Activated naive CD4-positive, alpha-beta T cell treated with anti-CD3 and anti-CD28 coated beads, Interleukin-2, amount 50 U/mL, for 16 hours (primary cell): ENCODE data around the gene NTNG2.

Experiments used
- DNase-seq: peaks from one replicate; pipeline ENCODE4 v3.0.0-alpha.2; 2020

NTNG2 gene

DNA sequence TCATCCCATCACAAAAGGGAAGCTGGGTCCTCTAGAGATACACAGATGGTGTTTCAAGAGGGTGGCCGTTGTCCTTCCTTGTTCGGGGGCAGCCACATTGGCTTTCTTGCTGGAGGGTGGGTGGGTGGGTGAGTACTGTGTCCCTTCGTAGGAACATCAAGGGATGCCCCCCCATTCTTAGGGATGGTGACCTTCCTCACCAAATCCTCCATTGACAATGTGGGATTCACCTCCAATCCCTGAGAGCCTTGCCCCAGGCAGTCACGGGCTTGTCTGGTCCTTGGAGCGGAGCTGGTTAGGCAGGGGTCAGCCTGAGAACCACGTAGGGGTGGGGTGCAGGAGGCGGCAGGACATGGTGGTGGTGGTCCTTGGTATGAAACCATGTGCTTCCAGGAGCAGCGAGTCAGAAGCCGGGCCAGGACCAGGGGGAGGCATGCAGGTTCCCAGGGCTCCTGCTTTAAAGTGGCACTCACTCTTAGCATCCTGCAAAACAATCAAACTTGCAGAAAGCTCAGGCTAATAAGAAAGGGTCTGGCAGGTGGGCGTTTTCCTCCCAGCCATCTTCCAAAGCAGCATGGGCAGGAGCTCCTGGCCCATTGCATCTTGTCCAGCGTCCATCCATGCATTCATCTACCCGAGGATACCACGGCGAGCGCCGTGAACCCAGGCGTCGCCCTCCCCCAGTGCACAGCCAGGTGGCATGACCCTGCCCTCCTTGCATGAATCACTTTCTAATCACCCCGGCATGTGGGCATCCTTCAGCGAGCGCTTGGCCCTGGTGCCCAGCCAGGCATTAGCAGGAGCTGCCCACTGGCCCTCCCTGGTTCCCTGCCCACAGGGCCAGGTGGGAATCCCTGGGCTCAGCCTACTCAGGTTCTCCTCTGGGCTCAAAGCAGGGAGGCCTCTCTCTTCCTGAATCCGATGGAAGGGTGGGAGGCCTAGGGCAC lies 76.4 kb downstream of the NTNG2 start:
- no peak for DNase-seq

DNA sequence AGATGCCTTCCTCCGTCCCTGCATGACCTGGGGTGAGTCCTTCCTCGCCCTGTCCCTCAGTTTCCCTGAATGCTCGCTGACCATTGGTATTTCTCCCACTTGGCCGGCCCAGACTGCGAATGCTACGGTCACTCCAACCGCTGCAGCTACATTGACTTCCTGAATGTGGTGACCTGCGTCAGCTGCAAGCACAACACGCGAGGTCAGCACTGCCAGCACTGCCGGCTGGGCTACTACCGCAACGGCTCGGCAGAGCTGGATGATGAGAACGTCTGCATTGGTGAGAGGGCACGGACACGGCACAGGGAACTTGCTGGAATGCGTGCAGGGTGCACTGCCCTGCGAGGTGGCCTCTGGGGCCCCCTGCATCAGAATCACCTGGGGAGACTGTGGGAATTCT lies 77.1 kb downstream of the NTNG2 start:
- no peak for DNase-seq

DNA sequence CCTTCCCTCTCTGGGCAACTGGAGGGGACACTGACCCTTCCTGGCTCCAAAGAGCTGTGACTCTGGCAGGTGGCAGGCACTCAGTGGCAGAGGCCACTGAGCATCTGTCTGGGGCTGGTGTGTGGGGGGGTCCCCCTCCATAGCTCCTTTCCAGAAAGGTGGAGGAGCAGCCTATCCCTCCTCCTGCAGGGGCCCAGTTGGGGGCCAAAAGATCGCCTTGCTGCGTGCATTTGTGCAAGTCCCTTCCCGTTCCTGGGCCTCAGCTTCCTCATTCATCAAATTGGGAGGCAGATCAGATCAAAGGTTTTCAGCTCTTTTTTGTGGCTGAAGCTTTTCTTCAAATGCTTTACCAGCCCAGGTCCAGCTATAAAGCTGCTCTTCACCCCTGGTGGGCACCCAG lies 77.7 kb downstream of the NTNG2 start:
- DNase-seq = no peak

DNA sequence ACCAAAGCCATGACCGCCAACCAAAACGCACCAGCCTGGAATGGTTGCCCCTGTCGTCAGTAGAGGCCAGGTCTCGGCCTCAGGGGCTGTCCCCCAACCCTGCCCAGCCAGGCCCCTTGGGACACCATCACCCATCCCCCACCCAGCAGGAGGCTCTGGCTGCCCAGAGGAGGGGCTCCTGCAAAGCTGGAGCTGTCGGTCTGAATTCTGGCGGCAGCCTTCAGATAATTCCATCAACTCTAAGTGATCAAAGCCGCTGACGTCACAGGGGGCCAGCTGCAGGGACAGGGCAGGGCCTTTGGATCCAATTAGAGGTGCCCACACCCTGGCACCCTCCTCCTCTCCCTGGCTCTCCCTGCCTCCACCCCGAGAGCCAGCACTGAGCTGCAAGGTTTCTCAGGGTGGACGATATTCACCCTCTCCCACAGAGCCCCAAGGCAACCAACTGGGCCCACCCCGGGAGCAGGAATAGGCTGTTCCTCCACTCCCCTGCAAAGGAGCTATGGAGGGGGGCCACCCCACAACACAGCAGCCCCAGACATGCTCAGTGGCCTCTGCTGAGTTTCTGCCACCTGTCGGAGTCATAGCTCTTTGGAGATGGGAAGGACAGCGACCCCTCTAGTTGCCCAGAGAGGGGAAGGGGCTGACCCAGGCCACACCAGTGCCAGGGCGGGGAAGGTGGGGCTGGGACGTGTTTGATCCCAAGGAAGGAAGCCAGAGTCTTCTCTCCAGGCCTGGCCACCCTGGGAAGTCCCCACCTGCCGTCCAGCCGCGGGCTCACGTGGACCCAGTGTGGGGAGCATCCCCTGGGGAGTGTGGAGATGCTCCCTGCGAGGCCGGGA lies 78.4 kb downstream of the NTNG2 start:
- no peak for DNase-seq

DNA sequence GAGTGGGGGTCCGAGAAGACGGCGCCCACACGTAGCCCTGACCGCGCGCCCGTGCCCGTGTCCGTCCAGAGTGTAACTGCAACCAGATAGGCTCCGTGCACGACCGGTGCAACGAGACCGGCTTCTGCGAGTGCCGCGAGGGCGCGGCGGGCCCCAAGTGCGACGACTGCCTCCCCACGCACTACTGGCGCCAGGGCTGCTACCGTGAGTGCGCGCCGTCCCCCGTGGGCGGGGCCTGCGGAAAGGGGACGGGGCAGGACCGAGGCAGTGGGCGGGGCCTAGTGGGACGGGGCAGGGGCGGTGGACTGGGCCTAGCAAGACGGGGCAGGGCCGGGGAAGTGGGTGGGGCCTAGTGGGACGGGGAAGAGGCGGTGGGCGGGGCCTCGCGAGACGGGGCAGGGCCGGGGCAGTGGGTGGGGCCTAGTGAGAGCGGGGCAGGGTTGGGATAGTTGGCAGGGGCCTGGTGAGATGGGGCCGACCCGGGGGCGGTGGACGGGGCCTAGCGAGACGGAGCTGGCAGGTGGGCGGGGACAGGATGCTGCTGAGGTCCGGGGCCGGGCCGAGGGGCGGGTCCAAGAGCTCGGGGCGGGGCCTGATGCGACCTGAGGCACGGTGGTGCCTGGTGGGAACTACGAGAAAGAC lies 79.1 kb downstream of the NTNG2 start:
- DNase-seq = peak; percentile 98

DNA sequence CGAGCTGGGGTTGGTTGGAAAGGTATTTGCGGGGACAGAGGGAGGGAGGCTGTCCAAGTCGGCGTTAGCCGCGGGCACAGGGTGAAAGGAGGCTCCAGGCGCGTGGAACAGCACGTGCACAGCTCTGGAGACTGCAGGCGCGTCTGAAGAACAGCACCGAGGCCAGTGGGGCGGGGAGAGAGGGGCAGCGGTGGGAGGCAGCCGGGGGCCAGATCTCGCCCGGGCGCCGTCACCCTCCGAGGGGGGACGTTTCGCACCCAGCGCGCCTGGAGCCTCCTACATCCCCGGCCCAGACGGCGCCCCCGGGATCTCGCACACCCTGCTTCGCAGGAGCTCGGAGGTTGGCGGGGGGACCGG lies 79.6 kb downstream of the NTNG2 start:
- DNase-seq = no peak

DNA sequence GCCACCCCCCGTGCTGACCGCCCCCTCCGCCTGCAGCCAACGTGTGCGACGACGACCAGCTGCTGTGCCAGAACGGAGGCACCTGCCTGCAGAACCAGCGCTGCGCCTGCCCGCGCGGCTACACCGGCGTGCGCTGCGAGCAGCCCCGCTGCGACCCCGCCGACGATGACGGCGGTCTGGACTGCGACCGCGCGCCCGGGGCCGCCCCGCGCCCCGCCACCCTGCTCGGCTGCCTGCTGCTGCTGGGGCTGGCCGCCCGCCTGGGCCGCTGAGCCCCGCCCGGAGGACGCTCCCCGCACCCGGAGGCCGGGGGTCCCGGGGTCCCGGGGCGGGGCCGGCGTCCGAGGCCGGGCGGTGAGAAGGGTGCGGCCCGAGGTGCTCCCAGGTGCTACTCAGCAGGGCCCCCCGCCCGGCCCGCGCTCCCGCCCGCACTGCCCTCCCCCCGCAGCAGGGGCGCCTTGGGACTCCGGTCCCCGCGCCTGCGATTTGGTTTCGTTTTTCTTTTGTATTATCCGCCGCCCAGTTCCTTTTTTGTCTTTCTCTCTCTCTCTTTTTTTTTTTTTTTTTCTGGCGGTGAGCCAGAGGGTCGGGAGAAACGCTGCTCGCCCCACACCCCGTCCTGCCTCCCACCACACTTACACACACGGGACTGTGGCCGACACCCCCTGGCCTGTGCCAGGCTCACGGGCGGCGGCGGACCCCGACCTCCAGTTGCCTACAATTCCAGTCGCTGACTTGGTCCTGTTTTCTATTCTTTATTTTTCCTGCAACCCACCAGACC lies 80.2 kb downstream of the NTNG2 start:
- DNase-seq = peak; percentile 62

DNA sequence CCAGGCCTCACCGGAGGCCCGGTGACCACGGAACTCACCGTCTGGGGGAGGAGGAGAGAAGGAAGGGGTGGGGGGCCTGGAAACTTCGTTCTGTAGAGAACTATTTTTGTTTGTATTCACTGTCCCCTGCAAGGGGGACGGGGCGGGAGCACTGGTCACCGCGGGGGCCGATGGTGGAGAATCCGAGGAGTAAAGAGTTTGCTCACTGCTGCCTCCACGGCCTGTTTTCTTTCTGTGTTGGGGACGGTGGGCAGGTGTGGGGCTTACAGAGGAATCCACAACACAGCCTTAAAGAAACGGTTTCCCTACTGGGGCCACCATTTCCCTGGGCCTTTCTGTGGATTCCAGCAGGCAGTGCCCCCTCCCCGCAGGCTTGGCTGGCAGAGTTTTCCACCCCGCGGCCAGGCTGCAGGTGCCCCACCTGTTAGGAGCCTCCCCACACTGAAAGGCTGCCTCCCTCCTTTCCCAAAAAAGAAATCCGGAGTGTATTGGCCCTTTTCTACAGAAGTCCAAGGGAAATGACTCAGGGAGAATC lies 80.8 kb downstream of the NTNG2 start:
- no peak for DNase-seq

DNA sequence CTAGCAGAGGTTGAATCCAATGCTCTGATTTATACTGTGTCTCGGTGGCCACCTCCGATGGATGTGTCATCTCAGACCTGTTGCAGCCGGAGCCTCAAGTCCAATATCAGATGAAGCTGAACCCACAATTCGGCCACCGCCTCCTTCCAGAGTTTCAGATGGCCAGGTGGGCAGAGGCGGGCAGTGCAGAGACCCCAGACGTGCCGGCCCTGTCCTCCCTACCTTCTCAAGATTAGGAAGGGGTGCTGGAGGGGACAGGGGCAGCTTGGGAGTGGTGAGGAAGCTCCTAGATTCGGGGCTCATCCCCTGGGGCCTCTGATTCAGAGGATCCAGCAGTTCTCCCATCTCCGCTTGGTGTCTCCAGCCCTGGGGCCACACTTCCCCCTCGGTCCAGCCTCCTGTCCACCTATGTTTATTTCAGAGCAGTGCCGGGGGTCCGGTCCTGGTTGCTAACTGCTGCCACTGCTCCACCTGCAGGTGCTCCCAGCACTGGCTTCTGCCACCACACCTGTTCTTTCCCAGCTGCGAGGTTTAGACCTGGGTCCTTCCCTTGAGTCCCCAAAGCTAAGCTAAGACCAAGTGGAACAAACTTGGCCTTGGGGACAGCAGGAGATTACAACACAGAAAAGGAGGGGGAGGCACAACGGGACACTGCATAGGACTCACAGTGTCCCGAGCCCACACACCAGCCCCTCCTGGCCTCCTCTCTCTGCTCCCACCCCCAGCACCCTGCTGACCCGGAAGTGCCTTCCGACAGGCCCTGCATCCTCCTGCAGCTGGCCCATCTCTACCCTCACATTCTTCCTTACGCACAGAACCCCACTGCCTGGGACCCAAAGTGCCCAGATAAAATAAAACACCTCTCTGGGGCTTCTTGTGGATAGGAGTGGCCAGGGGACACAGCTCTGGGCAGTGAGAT lies 81.6 kb downstream of the NTNG2 start:
- DNase-seq = no peak

DNA sequence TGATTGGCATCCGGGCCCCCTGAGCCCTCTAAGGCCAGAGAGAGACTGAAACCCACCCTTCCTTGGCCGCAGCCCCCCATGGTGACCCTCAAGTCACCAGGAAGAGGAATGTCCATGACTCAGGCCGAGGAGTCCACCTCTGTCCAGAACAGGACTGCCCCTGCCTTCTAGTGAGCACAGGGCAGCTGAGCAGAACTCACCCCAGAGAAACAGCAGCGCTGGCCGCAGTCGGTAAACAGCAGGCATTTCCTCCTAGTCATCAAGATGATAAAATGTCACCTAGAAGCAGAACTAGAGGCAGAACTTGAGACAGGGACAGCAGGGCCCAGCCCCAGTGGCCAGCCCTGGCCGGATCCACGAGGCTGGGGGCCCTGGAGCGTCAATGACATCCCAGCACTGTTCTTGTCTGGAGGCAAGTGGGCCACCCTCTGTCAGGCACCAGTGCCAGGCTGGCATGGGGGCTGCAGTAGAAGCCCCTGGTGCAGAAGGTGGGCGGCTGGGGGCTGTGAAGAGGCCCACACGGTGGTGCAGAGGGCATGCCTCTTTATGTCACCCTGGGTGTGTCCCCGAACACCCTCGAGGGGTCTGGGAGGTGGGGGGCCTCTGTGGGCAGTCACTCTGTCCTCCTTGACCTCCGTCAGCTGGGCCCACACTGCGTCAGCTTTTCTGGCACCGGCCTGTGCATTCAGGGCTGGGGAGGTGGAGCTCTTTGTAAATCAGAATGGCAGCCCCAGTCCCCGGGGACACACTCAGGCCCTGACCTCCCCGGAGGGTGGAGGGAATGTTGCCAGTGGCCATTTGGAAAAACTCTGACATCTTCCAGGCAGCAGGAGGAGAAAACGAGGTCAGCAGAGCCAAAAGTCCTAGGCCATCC lies 83.0 kb downstream of the NTNG2 start:
- no peak for DNase-seq

DNA sequence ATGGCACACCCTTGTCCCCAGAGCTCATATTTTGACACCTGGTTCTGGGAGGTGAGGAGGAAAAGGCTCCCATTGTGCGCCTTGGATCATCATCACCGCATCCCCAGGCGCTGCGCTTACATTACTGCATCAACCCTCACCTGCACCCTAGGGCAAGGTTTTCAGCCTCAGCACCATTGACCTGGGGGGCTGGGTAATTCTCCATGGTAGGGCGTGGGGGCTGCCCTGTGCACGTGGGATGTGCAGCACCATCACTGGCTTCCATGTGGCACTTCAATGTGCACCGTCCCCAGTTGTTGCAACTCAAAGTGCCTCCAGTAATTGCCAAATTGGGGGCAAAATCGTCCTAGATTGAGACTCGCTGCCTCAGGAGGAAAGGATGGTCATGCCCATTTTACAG lies 83.6 kb downstream of the NTNG2 start:
- DNase-seq = no peak

DNA sequence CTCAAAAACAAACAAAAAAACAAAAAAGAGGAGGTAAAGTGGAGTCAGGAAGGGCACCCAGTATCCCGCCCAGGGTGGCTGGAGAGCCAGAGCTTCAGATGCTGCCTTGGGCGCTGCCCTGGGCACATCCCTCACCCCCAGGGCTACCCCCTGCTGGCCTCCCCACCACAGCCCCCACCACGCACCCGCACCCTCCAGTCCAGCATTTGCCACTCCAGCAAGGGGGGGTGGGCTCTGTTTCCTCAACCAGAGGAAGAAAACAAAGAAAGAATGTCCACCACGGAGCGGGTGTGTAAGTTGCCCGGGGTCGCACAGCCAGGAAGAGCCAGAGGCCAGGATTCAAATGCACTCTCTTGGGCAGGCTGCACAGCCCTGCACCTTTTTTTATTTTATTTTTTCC lies 86.1 kb downstream of the NTNG2 start:
- DNase-seq = no peak

DNA sequence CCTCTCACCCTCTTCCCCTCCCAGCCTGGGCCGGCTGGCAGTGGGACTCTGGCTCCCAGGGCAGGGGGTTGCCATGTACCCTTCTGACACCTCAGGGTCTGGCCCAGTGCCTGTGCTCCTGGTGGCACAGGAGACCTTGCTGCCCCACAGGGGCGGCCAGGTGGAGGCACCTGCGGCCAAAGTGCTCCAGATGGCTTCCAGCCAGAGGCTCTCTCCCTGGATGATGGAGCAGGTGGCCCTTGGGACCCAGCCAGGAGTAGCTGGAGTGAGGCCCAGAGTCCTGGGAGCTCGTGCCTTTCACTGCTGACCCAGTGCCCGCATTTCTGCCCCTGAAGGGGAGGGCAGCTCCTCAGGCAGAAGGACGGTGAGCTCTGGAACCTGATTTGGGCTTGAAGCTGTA lies 87.3 kb downstream of the NTNG2 start:
- DNase-seq = no peak

DNA sequence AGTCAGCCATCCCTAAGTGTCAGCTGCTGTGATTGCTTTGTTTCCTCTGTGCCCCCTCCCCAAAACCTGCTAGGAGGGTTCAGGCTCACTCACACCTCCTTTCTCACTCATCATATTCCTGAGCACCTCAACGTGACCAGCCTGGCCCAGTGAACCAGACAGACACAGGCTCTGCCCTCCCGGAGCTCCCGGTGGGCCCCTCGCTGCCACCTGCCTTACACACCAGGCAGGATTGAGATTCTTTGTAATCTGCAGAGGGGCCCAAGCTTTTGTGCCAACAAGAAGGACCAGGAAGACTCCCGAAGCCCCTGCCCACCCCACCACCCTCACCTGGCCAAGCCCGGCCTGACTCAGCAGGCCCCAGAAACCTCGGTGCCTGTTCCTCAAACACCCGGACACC lies 87.8 kb downstream of the NTNG2 start:
- no peak for DNase-seq

DNA sequence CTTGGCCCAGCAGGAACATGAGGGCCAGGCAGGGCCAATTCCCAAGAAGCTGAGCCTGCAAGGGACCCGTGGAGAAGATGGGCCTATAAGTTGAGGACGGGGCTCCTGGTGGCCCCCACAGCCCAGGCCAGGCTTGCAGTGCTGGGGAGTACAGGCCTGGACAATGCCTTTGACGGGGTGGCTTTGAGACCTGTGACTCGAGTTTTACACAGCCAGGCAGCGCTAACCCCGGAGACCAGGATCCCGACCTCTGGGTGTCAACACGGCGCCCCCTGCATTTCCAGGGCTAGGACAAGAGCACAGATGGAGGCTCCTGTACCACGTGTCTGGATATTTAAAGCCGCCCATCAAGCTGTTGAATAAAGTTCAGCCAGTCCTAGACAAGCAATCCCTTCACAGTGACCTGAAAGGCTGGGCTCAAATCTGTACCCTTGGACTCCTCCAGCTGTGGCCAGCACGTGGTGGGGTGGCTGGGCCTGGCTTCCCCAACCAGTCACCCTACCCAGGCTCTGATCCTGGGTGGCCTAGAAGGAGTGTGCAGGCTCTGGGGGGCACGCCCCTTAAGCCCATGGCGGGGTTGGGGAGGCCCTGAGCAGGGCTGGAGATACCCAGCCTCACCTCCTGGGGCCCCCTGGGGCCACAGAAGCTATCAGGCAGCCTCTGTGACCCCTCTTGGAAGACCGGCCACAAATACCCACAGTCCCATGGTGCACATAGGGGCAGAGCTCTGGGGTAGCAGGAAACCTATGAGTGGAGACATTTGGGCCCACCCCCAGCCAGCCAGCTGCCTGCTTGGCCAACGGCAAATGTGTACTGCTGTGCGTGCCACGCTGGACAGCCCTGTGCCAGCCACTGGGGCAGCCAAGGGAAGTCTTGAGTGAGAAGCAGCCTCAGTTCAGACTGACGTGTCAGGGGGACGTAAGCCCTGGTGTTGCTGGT lies 88.7 kb downstream of the NTNG2 start:
- no peak for DNase-seq

DNA sequence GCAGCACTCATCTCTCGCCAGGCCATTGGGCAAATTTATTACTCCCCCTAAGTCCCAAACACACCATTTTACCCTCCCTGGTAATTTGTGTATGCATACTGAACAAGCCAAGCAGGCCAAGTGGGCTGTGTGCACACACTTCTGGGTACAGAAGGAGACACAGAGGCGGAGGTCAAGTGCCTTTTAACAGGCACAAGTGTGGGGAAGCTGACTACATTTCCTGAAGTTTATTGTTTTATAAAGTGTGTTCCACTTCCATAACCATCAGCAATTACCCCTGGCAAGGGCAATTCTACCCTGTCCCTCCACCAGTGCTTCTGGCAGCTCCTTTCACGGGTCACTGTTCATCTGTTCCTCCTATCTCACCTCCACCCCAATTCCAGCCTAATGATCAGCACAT lies 99.0 kb downstream of the NTNG2 start:
- no peak for DNase-seq

DNA sequence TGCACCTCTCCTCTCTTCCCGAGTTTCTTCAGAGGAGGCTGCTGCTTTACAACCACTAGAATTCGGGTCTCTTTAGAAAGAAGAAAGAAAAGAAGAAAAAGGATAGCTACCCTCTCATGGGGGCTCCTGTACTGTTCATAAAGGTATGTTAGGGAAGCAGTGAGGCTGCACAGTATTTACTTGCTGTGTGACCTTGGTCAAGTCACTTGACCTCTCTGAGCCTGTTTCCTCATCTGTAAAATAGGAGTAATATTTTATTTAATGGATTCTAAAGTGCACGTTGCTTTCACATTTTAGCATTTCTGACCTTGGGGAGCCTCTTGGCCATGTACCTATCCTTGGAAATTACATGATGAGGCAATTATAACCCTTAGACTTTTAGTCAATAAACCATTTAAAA lies 104.2 kb downstream of the NTNG2 start:
- DNase-seq = no peak

DNA sequence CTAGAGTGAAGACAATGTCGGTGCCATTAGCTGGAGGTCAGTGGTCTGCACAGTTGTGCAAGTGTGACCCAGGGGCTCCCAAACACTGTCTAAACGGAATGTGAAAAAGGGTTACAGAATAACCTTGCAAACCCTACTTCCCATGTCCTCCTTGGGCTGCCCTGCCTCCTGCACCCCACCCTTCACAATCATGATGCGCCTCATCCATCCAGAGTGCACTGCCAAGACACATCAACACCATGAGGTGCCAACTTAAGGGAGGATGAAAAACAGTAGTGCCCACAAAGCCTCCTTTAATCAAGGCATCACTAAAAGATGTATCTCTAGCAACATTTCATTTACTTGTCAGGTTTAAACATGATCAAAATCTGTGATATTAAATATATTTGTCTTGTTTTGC lies 105.8 kb downstream of the NTNG2 start:
- DNase-seq = no peak

DNA sequence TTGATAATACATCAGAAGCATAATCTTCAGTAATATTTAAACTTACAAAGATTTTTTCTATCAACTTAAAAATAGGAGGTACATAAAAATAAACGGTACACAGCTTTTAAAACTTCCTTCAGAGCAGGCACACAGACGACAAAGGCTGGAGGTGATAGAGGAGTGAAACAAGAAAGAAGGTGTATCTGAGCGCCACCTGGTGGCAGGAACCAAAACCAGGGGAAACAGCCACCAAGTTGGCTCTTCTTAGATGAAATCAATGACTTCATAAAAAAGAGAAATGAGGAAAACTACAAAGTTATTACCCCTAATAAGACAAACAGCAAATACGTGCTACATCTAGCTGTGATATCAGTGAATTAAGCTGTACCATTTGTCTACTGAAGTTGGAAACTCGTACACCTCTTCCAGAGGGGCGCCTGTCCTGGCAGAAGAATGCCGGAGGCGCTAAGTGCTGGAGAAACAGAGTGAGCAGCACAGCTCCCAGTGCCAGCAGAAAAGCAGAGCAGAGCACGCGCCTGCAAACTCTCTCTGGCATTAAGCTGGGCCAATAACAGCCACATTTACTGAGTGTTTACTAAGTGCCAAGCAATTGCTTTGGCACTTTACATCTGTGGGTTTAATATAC lies 107.0 kb downstream of the NTNG2 start:
- peak; percentile 64 for DNase-seq
